Left colon (tissue), 2 donors: ENCODE results near the gene STMND1. TPM values are rescaled to one million over a fixed set of nuclear protein-coding genes. Genes with fewer than 3 reads are reported as not detected.
"Not testable (repeated sequence)": the region's sequence is repeated elsewhere in the genome, so short reads cannot be mapped to it uniquely, and the experiment has no call there.

Source experiments
- ATAC-seq: fragments of 200-7000 bp; cut with Tn5 transposase; one replicate; pipeline ENCODE4 v1.9.1; 2020; ENCODE audit warnings: mild to moderate bottlenecking, moderate library complexity
- DNase-seq, 2 donors: peaks; one replicate each; pipeline ENCODE4 v3.0.0-alpha.2; 2020
- intact Hi-C, 2 donors: fragments of 100-400 bp; cut with DNase I in 1 of 2; cut with micrococcal nuclease in 1 of 2; formaldehyde crosslinking; loops; one replicate each; pipeline versions ENCODE4 v1.11.2 to v1.14.0; 2022; cut with DNase I, micrococcal nuclease
- long read RNA-seq: library from polyadenylated mRNA; unstranded; transcript quantifications from one replicate; pipeline ENCODE4 v2.0.0, GENCODE V29; 2021
- total RNA-seq, 2 donors: library from RNA; stranded (reverse); fragmentation: NEBNext Ultra II Directional; extraction: Animal tissue kit (Norgen Biotek cat#: 25700); gene quantifications; one replicate each; pipeline ENCODE4 v1.2.1, GENCODE V29; 2021
- donor health status: DM: no; HTN: no; CAD: no.
- donor health status: DM: yes; HTN: yes; CAD: no.

Gene STMND1
- total RNA-seq: 1 to 10 TPM in 1 of 2 donors, under 1 TPM in 1; 0.92 to 1.4 TPM
- long read RNA-seq, partial matches to known transcripts: 1 of 2 reads
- long read RNA-seq, other reads (novel, unspliced or antisense): 1 of 2 reads

DNA sequence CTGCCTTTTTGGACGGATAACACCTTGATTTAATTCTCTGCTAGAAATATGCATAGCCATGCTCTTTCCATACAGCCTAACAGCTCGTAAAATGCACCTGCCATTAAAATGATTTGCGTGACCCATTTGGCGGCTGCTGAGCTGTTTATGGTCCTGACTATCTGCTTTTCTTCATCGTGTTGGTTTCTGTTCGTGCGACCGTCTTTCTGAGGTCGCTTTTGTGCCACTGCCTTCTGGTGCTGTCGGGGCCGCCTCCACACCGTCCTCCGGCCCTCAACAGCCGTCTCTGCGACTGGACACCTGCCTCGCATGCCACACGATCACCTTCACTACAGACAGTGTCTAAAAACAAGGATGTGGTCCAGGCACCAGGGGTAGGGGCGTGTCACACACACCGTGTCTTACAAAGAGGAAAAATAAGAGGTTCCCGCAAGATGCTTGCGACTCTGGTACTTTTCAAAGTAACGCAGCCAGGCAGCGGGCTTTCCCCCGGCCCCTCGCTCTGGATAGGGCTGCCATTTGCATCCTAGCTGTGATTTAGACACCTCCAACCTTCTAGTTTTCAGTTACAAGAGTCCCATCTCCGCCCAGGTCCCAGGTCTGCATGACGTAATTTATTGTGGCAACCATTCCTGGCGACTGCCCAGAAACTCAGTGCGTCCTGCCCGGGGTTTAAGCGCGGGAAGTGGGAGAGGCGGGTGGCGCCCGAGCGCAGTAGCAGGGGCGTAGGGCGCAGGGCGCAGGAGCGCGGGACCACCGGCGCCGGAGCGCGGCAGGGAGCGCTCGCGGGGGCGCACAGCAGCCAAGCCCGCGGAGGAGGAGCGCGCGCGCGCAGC is at the start of gene STMND1:
Gene STMND1 (plus strand): TSS at position 629 of the 836 bp plus-strand sequence. CDS start 208 bp downstream, outside the sequence.
- intact Hi-C loops: no loop called here
- peak; percentile 77 to 79 for DNase-seq
- ATAC-seq: peak; percentile 89

DNA sequence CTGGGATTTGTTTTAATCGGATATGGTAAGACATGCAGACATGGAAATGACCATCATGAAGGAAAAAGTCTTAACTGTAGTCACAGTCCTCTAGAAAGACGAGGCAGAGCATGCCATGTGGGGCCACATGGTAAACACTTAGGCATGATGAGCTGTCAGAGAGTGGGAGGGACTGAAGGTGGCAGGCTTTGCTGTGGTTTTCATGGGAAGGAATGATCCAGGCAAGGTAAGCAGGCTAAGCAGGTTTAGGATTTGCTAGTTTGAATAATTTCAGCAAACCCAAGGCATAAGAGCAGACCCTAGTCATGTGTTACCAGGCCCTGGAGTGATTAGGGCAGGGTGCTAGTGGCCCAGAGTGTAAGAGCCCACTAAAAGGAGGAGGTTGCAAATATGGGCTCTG is 47.2 kb upstream of the STMND1 start:
- DNase-seq (no peak), ATAC-seq (no peak)
- intact Hi-C loops: no loop called here

DNA sequence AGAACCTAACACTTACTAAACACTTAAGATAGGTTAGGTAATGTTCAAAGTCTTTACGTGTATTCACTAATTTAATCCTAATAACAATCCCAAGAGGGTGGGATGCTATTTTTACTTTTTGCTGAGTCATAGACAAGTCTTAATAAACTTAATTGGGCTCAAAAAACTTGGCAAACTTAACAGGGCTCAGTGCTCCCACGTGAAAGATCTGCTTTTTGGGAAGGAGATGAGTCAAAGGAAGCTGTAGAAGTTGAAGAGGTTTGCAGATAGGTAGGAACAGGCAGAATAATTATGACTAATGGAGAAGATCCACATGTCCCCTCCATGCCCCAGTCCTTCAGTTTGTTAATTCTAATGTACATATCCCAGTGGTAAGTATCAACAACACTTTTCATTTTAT is 44.5 kb upstream of the STMND1 start:
- DNase-seq: no peak
- intact Hi-C loops: no loop called here
- no peak for ATAC-seq

DNA sequence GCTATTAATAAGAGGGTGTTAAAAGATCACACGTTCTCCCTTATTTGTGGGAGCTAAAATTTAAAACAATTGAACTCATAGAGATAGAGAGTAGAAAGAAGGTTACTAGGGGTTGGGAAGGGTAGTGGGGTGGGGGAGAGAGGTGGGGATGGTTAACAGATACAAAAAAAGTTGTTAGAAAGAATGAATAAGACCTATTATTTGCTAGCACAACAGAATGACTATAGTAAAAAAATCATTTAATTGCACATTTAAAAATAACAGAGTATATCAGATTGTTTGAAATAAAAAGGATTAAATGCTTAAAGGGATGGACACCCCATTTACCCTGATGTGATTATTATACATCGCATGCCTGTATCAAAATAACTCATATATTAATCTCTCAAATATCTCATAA is 43.3 kb upstream of the STMND1 start:
- no peak for ATAC-seq
- no peak for DNase-seq
- intact Hi-C loops: no loop called here

DNA sequence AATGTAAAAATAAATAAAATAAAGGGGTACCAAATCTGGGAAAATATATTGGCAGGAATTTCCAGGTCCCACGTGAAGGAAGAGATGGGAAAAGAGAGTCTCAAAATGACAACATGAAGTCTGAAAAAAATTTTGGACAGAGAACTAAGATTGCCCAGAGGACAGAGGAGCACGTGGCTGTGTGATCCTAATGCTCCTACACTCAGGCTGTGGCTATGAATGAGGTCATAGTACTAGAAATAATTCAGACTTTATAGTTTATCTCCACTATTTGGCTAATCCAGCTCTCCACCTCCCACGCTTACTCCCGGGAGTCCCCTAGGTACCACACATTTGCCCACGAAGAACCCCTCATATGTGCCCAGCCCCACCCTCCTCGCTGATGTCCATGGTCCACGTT is 42.8 kb upstream of the STMND1 start:
- ATAC-seq (no peak), DNase-seq (no peak)
- intact Hi-C loops: no loop called here

DNA sequence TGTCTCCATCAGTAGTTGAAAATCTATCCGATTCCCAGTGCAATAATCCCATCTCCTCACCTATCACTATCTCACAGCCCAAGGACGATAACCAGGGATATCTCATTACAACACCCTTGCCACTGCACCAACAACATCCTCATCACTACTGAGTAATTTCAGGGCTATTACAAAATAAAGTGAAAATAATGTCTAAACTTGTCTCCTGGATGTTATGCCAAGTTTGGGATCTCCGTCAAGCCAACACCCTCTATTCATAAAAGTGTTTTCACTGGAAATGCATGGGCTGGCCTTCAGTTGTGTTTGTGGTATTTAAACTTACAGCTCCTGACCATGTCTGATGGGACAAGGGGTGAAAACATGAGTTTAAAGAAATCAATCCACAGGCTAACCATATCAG is 42.0 kb upstream of the STMND1 start:
- intact Hi-C loops: no loop called here
- no peak for DNase-seq
- no peak for ATAC-seq

DNA sequence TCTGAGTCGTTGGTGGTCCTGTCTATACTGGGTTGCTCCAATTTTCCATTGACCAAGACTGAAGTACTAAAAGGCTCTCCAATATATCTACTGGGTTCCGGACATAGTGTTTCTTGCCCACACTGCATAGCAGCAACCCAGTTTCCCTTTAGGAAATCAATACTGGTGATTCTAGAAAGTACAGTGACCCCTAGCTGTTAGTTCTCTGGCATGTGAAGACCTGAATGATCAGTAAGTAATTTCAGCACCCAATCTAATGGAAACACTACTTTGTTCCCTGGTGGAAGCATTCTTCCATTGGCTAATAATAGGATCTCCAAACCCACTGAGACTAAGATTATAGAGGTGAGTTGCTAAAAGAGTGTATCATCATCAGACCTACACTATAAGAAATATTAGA is 40.8 kb upstream of the STMND1 start:
- no peak for DNase-seq

DNA sequence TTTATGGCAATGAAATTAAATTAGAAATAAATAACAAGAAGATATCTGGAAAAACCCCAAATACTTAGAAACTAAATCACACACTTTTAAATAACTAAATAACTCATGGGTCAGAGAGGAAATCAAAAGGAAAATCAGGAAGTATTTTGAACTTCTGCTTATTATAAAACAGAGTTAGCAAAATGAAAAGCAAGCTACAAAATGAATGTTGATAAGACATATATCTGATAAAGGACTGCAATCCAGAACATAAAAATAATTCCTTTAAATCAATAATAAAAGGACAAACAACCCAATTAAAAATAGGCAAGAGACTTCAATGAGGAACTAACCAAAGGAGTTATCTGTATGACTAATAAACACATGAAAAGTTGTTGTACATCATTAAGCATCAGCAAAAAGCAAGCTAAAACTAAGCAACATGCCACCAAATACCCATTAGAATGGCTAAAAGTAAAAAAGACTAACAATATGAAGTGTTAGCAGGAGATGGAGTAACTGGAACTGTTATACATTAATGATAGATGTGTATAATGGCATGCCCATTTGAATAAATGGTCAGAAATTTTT is 38.9 kb upstream of the STMND1 start:
- intact Hi-C loops: no loop called here

More for the DNA sequence above, 40.8 kb upstream of the STMND1 start:
- intact Hi-C loops: no loop called here
- ATAC-seq: no peak

DNA sequence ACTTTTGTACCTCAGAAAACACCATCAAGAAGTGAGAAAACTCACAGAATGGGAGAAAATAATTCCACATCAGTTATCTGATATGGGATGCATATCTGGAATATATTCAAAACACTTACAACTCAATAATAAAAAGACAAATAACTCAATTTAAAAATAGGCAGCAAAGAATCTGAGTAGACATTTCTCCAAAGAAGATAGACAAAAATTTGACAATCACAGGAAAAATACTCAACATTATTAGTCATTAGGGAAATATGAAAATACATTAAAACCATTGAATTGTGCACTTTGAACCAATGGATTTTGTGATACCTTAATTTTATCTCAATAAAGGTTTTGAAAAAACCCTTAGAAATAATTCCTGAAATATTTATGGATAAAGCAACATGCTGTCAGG is 36.9 kb upstream of the STMND1 start:
- intact Hi-C loops: no loop called here
- no peak for DNase-seq
- ATAC-seq: no peak

More for the DNA sequence above, 38.9 kb upstream of the STMND1 start:
- no peak for DNase-seq
- ATAC-seq: no peak

DNA sequence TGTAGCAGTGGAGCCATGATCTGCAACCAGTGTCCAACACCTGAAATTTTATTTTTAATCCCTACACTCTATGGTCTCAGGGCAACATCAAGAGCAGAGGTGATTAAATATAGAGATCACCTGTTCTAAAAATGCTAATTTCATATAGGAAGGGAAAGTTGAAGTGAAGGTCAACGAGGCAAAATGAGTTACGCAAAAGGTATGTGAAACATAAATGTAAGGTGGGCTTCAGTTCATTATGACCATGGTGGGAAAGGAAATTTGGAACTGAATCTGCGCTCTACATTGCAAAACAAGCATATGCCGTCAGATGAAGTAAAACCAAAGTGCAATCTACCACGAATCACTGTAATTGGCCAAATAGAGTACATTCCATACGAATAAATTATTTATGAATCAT is 35.2 kb upstream of the STMND1 start:
- intact Hi-C loops: no loop called here
- no peak for DNase-seq
- no peak for ATAC-seq

DNA sequence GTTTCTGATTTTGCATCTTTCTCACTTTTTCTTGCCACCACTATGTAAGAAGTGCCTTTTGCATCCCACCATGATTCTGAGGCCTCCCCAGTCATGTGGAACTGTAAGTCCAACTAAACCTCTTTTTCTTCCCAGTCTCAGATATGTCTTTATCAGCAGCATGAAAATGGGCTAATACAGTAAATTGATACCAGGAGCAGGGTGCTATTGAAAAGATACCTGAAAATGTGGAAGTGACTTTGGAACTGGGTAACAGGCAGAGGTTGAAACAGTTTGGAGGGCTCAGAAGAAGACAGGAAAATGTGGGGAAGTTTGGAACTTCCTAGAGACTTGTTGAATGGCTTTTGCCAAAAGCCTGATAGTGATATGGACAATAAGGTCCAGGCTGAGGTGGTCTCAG is 32.9 kb upstream of the STMND1 start:
- ATAC-seq, DNase-seq, intact Hi-C loops: not testable (repeated sequence)

DNA sequence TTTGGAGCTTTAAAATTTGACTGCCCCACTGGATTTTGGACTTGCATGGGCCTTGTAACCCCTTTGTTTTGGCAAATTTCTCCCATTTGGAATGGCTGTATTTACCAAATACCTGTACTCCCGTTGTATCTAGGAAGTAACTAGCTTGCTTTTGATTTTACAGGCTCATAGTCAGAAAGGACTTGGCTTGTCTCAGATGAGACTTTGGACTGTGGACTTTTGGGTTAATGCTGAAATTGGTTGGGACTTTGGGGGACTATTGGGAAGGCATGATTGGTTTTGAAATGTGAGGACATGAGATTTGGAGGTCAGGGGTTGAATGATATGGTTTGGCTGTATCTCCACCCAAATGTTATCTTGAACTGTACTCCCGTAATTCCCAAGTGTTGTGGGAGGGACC is 31.4 kb upstream of the STMND1 start:
- intact Hi-C loops, DNase-seq, ATAC-seq: not testable (repeated sequence)

DNA sequence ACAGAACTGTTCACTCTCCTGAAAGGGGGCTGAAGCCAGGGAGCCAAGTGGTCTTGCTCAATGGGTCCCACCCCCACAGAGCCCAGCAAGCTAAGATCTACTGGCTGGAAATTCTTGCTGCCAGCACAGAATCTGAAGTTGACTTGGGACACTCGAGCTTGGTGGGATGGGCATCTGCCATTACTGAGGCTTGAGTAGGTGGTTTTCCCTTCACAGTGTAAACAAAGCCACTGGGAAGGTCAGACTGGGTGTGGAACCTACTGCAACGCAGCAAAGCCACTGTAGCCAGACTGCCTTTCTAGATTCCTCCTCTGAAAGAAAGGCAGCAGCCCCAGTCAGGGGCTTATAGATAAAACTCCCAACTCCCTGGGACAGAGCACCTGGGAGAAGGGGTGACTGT is 28.3 kb upstream of the STMND1 start:
- ATAC-seq, intact Hi-C loops, DNase-seq: not testable (repeated sequence)

DNA sequence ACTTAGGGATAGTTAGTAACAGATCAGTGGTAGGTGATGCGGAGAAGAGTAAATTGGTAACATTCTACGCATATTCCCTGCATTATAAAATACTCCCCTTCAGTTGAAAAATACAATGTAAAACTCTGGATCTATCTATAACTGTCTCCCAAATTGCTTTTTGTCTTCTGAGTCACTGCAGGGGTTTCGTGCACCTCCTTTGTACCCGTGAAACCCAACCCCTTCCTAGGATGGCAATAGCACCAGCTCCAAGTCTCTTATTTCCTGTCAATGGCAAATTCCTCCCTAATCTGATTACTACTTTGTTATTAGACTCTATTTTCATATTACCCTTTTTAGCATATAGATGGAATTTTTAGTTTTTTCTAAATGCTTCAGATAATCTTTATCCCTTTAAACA is 20.6 kb upstream of the STMND1 start:
- DNase-seq (no peak), ATAC-seq (no peak)
- intact Hi-C loops: no loop called here

DNA sequence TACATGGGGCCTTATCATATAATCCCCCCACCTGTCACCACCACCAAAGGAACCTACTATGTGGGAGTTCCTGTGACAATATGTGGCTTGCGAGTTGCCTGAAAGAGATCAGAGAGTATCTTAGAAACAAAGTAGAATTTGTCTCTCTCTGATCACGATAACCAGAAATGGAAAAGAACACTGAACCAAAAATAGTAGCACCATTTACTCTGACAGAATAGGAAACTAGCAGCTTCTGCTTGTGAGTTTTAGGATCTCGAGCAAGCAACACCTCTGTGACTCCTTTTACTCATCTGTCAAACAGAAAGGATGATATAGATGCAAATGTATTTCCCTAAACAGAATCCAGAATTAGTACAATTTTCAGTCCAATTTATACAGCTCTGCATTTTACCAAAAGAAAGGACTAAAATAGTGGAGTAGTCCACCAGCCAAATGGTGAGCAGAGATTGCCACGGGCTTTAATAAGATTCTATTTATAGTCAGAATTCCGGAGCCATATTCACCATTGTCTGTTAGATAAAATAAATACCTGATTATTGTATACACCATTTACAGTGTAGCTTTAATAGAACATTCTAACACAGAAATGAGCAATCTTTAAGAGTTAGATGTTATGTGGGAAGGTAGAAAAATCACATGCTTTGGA is 19.9 kb upstream of the STMND1 start:
- no peak for DNase-seq
- intact Hi-C loops: no loop called here
- no peak for ATAC-seq

DNA sequence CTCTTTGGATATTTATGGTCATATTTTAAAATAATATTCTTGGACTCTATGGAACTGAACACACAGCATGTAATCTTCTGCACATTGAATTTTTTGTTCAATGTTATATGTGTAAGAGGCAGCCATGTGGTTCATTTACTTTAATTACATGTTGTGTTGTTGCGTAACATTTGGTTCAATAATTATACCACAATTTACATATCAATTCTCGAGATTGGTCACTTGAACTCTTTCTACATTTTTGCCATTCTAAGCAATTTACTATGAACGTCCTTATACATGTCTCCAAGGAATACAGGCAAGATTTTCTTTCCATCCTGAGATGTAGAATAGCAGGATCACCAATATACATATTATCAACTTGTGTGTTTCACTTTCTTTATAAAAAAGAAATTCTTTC is 18.5 kb upstream of the STMND1 start:
- intact Hi-C loops: no loop called here
- ATAC-seq: no peak

DNA sequence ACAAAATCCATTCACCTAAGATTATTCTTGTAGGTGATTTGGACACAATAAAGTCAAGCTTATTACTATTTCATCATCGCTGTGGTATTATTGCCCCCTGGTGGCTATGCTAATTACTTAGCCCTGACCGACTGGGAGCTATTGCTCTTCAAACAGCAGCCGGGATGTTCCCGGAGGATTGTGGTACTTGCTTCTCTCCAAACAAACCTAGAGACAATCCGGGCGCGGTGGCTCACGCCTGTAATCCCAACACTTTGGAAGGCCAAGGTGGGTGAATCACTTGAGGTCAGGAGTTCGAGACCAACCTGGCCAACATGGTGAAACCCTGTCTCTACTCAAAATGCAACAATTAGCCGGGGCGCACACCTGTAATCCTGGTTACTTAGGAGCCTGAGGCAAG is 15.4 kb upstream of the STMND1 start:
- ATAC-seq: peak; percentile 77
- peak; percentile 29 to 43 for DNase-seq
- intact Hi-C loops: no loop called here

More for the DNA sequence above, 18.5 kb upstream of the STMND1 start:
- DNase-seq: no peak

DNA sequence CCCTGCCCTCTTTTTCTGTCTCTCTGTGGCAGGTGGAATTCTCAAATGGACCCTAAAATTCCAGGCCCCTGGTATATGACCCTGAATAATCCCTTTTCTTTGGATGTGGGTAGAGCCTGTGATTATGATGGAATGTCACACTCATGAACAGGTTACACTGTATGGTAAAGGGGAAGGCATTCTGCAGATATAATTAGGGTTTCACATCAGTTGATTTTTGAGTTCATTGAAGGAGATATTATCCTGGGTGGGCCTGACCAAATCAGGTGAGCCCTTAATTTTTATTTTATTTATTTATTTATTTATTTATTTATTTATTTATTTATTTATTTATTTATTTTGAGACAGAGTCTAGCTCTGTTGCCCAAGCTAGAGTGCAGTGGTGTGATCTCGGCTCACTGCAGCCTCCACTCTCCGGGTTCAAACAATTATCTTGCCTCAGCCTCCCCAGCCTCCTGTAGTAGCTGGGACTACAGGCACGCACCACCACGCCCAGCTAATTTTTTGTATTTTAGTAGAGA is 13.7 kb upstream of the STMND1 start:
- ATAC-seq (no peak), DNase-seq (no peak)
- intact Hi-C loops: no loop called here

DNA sequence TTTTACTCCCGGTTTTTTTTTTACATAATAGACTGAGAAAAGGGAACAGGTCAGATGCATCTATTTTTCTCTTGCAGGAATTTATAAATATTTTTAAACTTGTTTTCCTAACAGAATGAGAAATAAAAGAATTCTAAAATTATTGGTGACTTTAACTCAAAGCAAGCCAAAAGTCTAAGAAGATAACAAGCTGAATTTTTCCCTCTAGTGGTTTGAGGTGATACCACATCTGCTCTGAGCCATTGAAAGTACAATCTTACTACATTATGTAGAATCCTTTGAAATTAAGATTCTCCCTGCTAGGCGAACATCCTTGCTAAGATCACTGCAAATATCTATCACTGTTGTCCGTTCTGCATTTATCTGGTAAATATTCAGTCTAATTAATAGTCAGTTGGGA is 10.7 kb upstream of the STMND1 start:
- DNase-seq: no peak
- no peak for ATAC-seq
- intact Hi-C loops: no loop called here

DNA sequence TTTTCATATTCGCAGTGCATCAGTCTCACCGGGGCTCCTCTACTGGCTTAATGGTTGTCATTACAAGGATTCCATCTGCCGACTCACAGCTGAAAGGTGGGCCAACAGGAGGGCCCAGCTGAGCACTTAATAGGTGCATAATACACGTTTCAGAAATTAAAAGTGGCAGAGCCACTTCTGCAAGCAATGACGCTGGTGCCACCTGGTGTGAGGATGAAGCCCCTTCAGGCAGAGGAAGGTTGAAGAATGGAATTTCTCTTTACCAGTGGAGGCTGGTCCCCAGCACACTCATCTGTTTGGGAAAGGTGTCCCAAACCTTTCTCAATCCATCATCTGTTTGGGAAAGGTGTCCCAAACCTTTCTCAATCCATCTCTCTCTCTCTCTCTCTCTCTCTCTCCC is 8.2 kb upstream of the STMND1 start:
- DNase-seq (no peak), ATAC-seq (no peak)
- intact Hi-C loops: no loop called here
